ENCODE measurements around the gene TPSAB1. TPM values are rescaled to one million over a fixed set of nuclear protein-coding genes. Genes with fewer than 3 reads are reported as not detected.

Gene TPSAB1
- total and polyA plus RNA-seq, 7 donors = 5.1 to 118 (median 14.4) TPM

DNA sequence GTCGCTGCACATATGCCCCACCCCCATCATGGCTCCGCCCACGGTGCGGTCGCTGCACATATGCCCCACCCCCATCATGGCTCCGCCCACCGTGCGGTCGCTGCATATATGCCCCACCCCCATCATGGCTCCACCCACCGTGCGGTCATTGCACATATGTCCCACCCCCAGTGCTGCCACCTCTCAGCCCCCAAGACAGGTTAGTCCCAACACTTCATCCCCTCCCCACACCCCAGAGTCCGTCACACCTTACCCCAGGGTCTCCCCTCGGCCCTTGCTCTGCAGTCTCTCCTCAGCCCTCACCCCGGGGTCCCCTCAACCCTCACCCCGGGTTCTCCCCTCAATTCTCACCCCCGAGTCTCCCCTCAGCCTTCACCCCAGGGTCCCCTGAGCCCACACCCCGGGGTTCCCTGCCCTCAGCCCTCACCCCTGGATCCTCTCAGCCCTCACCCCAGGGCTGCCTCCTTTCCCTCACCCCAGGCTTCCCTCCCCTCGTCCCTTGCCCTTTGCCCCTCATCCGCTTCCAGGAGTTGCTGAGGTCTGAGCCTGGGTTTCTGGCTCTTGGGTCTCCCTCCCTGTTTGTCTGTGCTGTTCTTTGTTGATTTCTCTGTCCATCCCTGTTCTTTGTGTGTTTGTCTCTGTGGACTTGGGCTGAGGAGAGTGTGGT lies 41.0 kb upstream of the TPSAB1 start:
- intact Hi-C loops (cut with DNase I) = no loop called here
- H3K4me3 ChIP-seq = no peak overlapping the region
- H3K36me3 ChIP-seq = peaks cover 25 to 69% (median 51%) of the 10 kb centered on the region in 4 donors
- no peaks in the 10 kb centered on the region for H3K27me3 ChIP-seq
- WGBS, 2 donors = 79 to 86% methylated on average over 15 of the region's 19 CpGs
- peak overlapping the region in 3 of 4 donors; percentile 34 to 50 (median 40) for H3K27ac ChIP-seq
- no peak for DNase-seq
- H3K9me3 ChIP-seq = no peaks in the 10 kb centered on the region
- peaks cover 0 to 10% (median 5%) of the 10 kb centered on the region in 4 donors for H3K4me1 ChIP-seq
- TF ChIP-seq, protein P1, sequence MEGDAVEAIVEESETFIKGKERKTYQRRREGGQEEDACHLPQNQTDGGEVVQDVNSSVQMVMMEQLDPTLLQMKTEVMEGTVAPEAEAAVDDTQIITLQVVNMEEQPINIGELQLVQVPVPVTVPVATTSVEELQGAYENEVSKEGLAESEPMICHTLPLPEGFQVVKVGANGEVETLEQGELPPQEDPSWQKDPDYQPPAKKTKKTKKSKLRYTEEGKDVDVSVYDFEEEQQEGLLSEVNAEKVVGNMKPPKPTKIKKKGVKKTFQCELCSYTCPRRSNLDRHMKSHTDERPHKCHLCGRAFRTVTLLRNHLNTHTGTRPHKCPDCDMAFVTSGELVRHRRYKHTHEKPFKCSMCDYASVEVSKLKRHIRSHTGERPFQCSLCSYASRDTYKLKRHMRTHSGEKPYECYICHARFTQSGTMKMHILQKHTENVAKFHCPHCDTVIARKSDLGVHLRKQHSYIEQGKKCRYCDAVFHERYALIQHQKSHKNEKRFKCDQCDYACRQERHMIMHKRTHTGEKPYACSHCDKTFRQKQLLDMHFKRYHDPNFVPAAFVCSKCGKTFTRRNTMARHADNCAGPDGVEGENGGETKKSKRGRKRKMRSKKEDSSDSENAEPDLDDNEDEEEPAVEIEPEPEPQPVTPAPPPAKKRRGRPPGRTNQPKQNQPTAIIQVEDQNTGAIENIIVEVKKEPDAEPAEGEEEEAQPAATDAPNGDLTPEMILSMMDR (IDR thresholded peaks at IDR 0.05) = no peak
- TF ChIP-seq POLR2A (IDR thresholded peaks at IDR 0.05) = no peak
- no peak for TF ChIP-seq POLR2AphosphoS5 (IDR thresholded peaks at IDR 0.05)
- no peak for TF ChIP-seq EP300 (IDR thresholded peaks at IDR 0.05)

DNA sequence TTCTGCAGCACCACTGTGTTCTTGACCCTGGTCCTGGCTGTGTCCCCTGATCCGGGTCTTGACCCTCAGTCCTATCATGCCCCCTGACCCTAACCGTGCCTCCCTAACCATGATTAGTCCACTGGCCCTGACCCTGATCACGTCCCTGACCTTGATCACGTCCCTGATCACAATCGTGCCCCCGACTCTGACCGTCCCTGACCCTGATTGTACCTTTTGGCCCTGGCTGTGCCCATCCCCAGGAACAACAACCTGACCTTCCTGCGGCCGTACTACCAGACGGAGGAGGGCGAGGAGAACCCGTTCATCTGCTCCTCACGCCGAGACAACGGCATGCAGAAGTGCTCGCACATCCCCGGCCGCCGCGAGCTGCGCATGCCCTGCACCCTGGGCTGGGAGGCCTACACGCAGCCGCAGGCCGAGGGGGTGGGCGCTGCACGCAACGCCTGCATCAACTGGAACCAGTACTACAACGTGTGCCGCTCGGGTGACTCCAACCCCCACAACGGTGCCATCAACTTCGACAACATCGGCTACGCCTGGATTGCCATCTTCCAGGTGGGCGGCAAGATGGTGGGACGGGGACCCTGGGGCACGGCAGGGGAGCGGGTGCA lies 40.4 kb upstream of the TPSAB1 start:
- TF ChIP-seq, protein P1 (IDR thresholded peaks at IDR 0.05) = no peak
- TF ChIP-seq EP300 (IDR thresholded peaks at IDR 0.05) = no peak
- TF ChIP-seq POLR2AphosphoS5 (IDR thresholded peaks at IDR 0.05) = no peak
- TF ChIP-seq POLR2A (IDR thresholded peaks at IDR 0.05) = no peak
- H3K9me3 ChIP-seq = no peaks in the 10 kb centered on the region
- peak overlapping the region in 3 of 4 donors; percentile 34 to 50 (median 40) for H3K27ac ChIP-seq
- WGBS, 2 donors = 94 to 95% methylated on average over 38 of the region's 38 CpGs
- H3K36me3 ChIP-seq = peaks cover 25 to 73% (median 53%) of the 10 kb centered on the region in 4 donors
- no peaks in the 10 kb centered on the region for H3K27me3 ChIP-seq
- DNase-seq = no peak
- H3K4me1 ChIP-seq = peaks cover 0 to 3% (median 0%) of the 10 kb centered on the region in 4 donors
- no peak overlapping the region for H3K4me3 ChIP-seq
- intact Hi-C loops (cut with DNase I) = no loop called here

DNA sequence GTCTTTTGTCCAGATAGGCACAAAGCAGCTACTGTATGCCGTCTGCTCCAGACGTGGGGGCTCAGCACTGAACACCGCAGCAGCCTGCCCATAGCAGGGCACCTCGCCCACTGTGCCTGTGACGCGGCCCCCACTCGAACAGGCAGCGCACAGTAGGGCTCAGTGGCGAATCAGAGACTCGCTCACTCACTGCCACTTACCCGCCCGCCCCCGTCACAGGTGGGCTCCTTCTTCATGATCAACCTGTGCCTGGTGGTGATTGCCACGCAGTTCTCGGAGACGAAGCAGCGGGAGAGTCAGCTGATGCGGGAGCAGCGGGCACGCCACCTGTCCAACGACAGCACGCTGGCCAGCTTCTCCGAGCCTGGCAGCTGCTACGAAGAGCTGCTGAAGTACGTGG lies 39.1 kb upstream of the TPSAB1 start:
- H3K36me3 ChIP-seq = peaks cover 34 to 78% (median 60%) of the 10 kb centered on the region in 4 donors
- H3K27me3 ChIP-seq = no peaks in the 10 kb centered on the region
- no peak for DNase-seq
- H3K4me3 ChIP-seq = no peak overlapping the region
- intact Hi-C loops (cut with DNase I) = no loop called here
- no peak for TF ChIP-seq POLR2A (IDR thresholded peaks at IDR 0.05)
- no peak for TF ChIP-seq POLR2AphosphoS5 (IDR thresholded peaks at IDR 0.05)
- TF ChIP-seq, protein P1 (IDR thresholded peaks at IDR 0.05) = no peak
- no peak for TF ChIP-seq EP300 (IDR thresholded peaks at IDR 0.05)
- H3K9me3 ChIP-seq = no peaks in the 10 kb centered on the region
- WGBS, 2 donors = 89 to 93% methylated on average over 25 of the region's 25 CpGs
- no peaks in the 10 kb centered on the region for H3K4me1 ChIP-seq
- H3K27ac ChIP-seq = no peak overlapping the region

DNA sequence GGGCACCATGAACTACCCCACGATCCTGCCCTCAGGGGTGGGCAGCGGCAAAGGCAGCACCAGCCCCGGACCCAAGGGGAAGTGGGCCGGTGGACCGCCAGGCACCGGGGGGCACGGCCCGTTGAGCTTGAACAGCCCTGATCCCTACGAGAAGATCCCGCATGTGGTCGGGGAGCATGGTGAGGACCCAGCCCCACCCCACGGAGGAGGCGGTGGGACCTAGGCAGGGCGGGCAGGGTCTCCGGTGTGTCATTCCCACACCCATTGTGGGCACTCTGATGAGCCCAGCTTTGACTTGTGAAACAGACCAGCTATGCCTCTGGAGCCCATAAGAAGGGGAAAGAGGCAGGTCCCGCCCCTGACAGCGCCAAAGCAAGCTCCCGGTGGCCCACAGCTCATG lies 38.2 kb upstream of the TPSAB1 start:
- DNase-seq = no peak
- intact Hi-C loops (cut with DNase I) = no loop called here
- H3K27me3 ChIP-seq = no peaks in the 10 kb centered on the region
- peaks cover 41 to 81% (median 68%) of the 10 kb centered on the region in 4 donors for H3K36me3 ChIP-seq
- WGBS, 2 donors = 90 to 92% methylated on average over 18 of the region's 18 CpGs
- H3K4me1 ChIP-seq = no peaks in the 10 kb centered on the region
- no peak overlapping the region for H3K4me3 ChIP-seq
- TF ChIP-seq EP300 (IDR thresholded peaks at IDR 0.05) (no peak), POLR2AphosphoS5 (IDR thresholded peaks at IDR 0.05) (peak in 1 of 4 donors; percentile 6)
- no peak overlapping the region for H3K27ac ChIP-seq
- H3K9me3 ChIP-seq = no peaks in the 10 kb centered on the region

DNA sequence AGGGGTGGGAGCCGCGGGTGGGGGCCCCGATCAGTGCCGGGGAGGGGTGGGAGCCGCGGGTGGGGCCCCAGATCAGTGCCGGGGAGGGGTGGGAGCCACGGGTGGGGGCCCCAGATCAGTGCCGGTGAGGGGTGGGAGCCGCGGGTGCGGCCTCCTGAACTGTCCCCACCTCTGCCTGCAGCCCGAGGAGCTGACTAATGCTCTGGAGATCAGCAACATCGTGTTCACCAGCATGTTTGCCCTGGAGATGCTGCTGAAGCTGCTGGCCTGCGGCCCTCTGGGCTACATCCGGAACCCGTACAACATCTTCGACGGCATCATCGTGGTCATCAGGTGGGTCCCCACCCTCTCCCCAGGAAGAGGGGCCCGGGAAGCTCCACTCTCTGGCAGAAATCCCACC lies 35.6 kb upstream of the TPSAB1 start:
- intact Hi-C loops (cut with DNase I) = no loop called here
- Histone ChIP-seq H3K36me3 (peaks cover 57 to 97% (median 93%) of the 10 kb centered on the region in 4 donors), H3K9me3 (no peaks in the 10 kb centered on the region), H3K4me3 (no peak overlapping the region), H3K27me3 (no peaks in the 10 kb centered on the region), H3K4me1 (no peaks in the 10 kb centered on the region), H3K27ac (peak overlapping the region in 1 of 4 donors; percentile 52)
- WGBS, 2 donors = 53 to 78% methylated on average over 16 of the region's 21 CpGs
- TF ChIP-seq POLR2A (IDR thresholded peaks at IDR 0.05) (no peak), EP300 (IDR thresholded peaks at IDR 0.05) (no peak), POLR2AphosphoS5 (IDR thresholded peaks at IDR 0.05) (no peak)
- TF ChIP-seq, protein P1 (IDR thresholded peaks at IDR 0.05) = no peak
- DNase-seq = no peak
